Neural cell (in vitro differentiated cells): Measurements from ENCODE around the gene AURKA.

ENCODE experiments used
- EP300 ChIP-seq: fragments of 450-650 bp; conservative IDR thresholded peaks from 2 replicates; pipeline ENCODE4 v1.6.1; 2014; ENCODE audit warnings: antibody characterized with exemption, mild to moderate bottlenecking, moderate library complexity; ENCODE audit not compliant: poor library complexity, severe bottlenecking
- EZH2 ChIP-seq: fragments of 200-600, 300-800 bp; shearing (Covaris generic), sonication (generic); IDR thresholded peaks from 2 replicates; pipeline ENCODE4 v1.6.1; 2014; ENCODE audit warnings: antibody characterized with exemption, low read length, borderline replicate concordance, mild to moderate bottlenecking; ENCODE audit not compliant: insufficient read depth, poor library complexity, severe bottlenecking
- MXI1 ChIP-seq: fragments of 450-650 bp; conservative IDR thresholded peaks from 2 replicates; pipeline ENCODE4 v1.6.1; 2014; ENCODE audit warnings: antibody characterized with exemption, mild to moderate bottlenecking; ENCODE audit not compliant: poor library complexity, severe bottlenecking
- POLR2AphosphoS5 ChIP-seq: IDR thresholded peaks from 2 replicates; pipeline ENCODE4 v1.6.1; 2012
- RAD21 ChIP-seq: fragments of 450-650 bp; conservative IDR thresholded peaks from 2 replicates; pipeline ENCODE4 v1.6.1; 2014; ENCODE audit warnings: antibody characterized with exemption, mild to moderate bottlenecking, moderate library complexity
- SMC3 ChIP-seq: fragments of 450-650 bp; conservative IDR thresholded peaks from 2 replicates; pipeline ENCODE4 v1.6.1; 2014; ENCODE audit warnings: antibody characterized with exemption, mild to moderate bottlenecking, moderate library complexity; ENCODE audit not compliant: poor library complexity
- TAF1 ChIP-seq: IDR thresholded peaks from 2 replicates; pipeline ENCODE4 v1.6.1; 2012; ENCODE audit warnings: low read depth
- TF ChIP-seq, protein P1 (sequence below): fragments of 450-650 bp; IDR thresholded peaks from 2 replicates; pipeline ENCODE4 v1.5.1; 2014; ENCODE audit warnings: antibody characterized with exemption, mild to moderate bottlenecking, moderate library complexity; ENCODE audit not compliant: poor library complexity, severe bottlenecking
- TF ChIP-seq, protein P2 (sequence below): IDR thresholded peaks from 2 replicates; pipeline ENCODE4 v1.6.1; 2012; ENCODE audit warnings: borderline replicate concordance

DNA sequence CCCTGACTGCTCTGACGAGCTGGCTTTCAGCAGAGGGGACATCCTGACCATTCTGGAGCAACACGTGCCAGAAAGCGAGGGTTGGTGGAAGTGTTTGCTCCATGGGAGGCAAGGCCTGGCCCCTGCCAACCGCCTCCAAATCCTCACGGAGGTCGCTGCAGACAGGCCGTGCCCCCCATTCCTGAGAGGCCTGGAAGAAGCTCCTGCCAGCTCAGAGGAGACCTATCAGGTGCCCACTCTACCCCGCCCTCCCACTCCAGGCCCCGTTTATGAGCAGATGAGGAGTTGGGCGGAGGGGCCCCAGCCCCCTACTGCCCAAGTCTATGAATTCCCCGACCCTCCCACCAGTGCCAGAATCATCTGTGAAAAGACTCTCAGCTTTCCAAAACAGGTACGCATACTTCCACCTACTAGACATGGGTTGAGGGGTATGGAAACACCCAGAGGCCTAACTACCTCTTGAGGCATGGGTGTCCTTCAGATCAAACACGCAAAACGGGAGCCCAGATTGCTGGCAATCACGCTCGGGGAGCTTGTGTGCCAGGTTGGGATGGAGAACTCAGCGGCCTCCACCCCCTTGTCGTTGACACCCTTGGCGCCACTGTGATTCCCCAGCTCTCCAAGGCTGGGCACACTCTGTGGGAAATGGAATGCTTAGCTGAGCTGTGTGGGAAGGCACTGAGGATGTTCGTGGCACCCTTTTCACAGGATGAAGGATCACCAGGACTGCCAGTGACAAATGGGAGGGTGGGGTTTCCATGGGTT is 45.4 kb upstream of the AURKA start:
- TF ChIP-seq, protein P1, sequence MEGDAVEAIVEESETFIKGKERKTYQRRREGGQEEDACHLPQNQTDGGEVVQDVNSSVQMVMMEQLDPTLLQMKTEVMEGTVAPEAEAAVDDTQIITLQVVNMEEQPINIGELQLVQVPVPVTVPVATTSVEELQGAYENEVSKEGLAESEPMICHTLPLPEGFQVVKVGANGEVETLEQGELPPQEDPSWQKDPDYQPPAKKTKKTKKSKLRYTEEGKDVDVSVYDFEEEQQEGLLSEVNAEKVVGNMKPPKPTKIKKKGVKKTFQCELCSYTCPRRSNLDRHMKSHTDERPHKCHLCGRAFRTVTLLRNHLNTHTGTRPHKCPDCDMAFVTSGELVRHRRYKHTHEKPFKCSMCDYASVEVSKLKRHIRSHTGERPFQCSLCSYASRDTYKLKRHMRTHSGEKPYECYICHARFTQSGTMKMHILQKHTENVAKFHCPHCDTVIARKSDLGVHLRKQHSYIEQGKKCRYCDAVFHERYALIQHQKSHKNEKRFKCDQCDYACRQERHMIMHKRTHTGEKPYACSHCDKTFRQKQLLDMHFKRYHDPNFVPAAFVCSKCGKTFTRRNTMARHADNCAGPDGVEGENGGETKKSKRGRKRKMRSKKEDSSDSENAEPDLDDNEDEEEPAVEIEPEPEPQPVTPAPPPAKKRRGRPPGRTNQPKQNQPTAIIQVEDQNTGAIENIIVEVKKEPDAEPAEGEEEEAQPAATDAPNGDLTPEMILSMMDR, result no peak
- TF ChIP-seq EZH2 (no peak), POLR2AphosphoS5 (no peak), EP300 (no peak), TAF1 (no peak), MXI1 (no peak), RAD21 (no peak), SMC3 (no peak)
- TF ChIP-seq, protein P2, sequence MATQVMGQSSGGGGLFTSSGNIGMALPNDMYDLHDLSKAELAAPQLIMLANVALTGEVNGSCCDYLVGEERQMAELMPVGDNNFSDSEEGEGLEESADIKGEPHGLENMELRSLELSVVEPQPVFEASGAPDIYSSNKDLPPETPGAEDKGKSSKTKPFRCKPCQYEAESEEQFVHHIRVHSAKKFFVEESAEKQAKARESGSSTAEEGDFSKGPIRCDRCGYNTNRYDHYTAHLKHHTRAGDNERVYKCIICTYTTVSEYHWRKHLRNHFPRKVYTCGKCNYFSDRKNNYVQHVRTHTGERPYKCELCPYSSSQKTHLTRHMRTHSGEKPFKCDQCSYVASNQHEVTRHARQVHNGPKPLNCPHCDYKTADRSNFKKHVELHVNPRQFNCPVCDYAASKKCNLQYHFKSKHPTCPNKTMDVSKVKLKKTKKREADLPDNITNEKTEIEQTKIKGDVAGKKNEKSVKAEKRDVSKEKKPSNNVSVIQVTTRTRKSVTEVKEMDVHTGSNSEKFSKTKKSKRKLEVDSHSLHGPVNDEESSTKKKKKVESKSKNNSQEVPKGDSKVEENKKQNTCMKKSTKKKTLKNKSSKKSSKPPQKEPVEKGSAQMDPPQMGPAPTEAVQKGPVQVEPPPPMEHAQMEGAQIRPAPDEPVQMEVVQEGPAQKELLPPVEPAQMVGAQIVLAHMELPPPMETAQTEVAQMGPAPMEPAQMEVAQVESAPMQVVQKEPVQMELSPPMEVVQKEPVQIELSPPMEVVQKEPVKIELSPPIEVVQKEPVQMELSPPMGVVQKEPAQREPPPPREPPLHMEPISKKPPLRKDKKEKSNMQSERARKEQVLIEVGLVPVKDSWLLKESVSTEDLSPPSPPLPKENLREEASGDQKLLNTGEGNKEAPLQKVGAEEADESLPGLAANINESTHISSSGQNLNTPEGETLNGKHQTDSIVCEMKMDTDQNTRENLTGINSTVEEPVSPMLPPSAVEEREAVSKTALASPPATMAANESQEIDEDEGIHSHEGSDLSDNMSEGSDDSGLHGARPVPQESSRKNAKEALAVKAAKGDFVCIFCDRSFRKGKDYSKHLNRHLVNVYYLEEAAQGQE, result no peak
